H1 (cell line): Measurements from ENCODE around the gene GTF3C5. TPM values are rescaled to one million over a fixed set of nuclear protein-coding genes. Genes with fewer than 3 reads are reported as not detected.

Experiments
- CTCF ChIA-PET: fragments of 300-600 bp; sonication (Branson Sonifier 250); formaldehyde crosslinking; loops from one replicate; lab custom pipeline; 2021; ENCODE audit not compliant: partially characterized antibody; lab: Charles Lee
- POLR2A ChIA-PET: fragments of 300-600 bp; sonication (Branson Sonifier 250); formaldehyde crosslinking; loops from one replicate; lab custom pipeline; 2021; ENCODE audit warnings: inconsistent platforms; ENCODE audit not compliant: partially characterized antibody; lab: Charles Lee
- DNase-seq, 2 experiments: peaks; one replicate each; pipeline versions ENCODE4 v3.0.0 to v3.0.0-alpha.2; 2010 to 2022; ENCODE audit warnings: low spot score in 2 of 2, low read depth in 1 of 2, mixed read lengths in 1 of 2
- FAIRE-seq: peaks from 2 replicates; lab custom pipeline; 2011; peaks lifted over from hg19 to GRCh38; lab: Jason Lieb, UNC
- H2AFZ ChIP-seq: 2 replicates; pipeline ENCODE4 v1.8.1; 2012; ENCODE audit warnings: low read length, inconsistent platforms
- H2AK5ac ChIP-seq: 2 replicates; pipeline ENCODE4 v1.6.1; 2013; ENCODE audit warnings: low read depth, low read length
- H2BK120ac ChIP-seq: replicated peaks from 2 replicates; pipeline ENCODE3; 2013; ENCODE audit warnings: low read depth, low read length, inconsistent platforms
- H2BK12ac ChIP-seq: 2 replicates; pipeline ENCODE4 v1.6.1; 2013; ENCODE audit warnings: low read depth, low read length
- H2BK15ac ChIP-seq: 2 replicates; pipeline ENCODE4 v1.6.1; 2013; ENCODE audit warnings: low read length
- H2BK20ac ChIP-seq: 2 replicates; pipeline ENCODE4 v1.6.1; 2013; ENCODE audit warnings: low read length
- H2BK5ac ChIP-seq: 2 replicates; pipeline ENCODE4 v1.6.1; 2013; ENCODE audit warnings: low read depth, low read length
- H3K14ac ChIP-seq: 2 replicates; pipeline ENCODE4 v1.6.1; 2013; ENCODE audit warnings: inconsistent platforms; ENCODE audit not compliant: insufficient read length
- H3K18ac ChIP-seq: 2 replicates; pipeline ENCODE4 v1.6.1; 2013; ENCODE audit warnings: low read length; ENCODE audit errors: extremely low read depth
- H3K23ac ChIP-seq: 2 replicates; pipeline ENCODE4 v1.6.1; 2013; ENCODE audit warnings: inconsistent platforms; ENCODE audit not compliant: insufficient read length
- H3K23me2 ChIP-seq: 2 replicates; pipeline ENCODE4 v1.6.1; 2013; ENCODE audit warnings: low read depth, low read length
- H3K27ac ChIP-seq: 2 replicates; pipeline ENCODE4 v1.6.1; 2011; ENCODE audit warnings: low read depth, low read length, inconsistent platforms
- H3K27me3 ChIP-seq, 4 experiments: replicated peaks in 1 of 4; 1 replicate in 1 of 4; 2 replicates in 3 of 4; pipeline versions ENCODE4 v1.6.1 to v1.8.1; 2011 to 2013; ENCODE audit warnings: low read length in 3 of 4, mild to moderate bottlenecking in 3 of 4, inconsistent platforms in 2 of 4, mixed read lengths in 2 of 4, moderate library complexity in 1 of 4; ENCODE audit not compliant: control insufficient read depth in 3 of 4, insufficient read depth in 3 of 4; ENCODE audit errors: extremely low read depth in 1 of 4
- H3K36me3 ChIP-seq, 4 experiments: 2 replicates each; pipeline versions ENCODE4 v1.6.1 to v1.8.1; 2011 to 2013; ENCODE audit warnings: mild to moderate bottlenecking in 4 of 4, low read length in 3 of 4, moderate library complexity in 2 of 4, control low read depth in 1 of 4, inconsistent platforms in 1 of 4; ENCODE audit not compliant: insufficient read depth in 4 of 4, control insufficient read depth in 2 of 4
- H3K4ac ChIP-seq: replicated peaks from 2 replicates; pipeline ENCODE3; 2013; ENCODE audit warnings: low read length, low read depth, mixed read lengths, inconsistent platforms; ENCODE audit not compliant: insufficient read length
- H3K4me1 ChIP-seq, 4 experiments: replicated peaks in 1 of 4; 1 replicate in 1 of 4; 2 replicates in 3 of 4; pipeline versions ENCODE4 v1.6.1 to v1.8.1; 2011 to 2013; ENCODE audit warnings: low read length in 3 of 4, inconsistent platforms in 2 of 4, mixed read lengths in 1 of 4; ENCODE audit not compliant: insufficient read depth in 4 of 4, control insufficient read depth in 3 of 4
- H3K4me2 ChIP-seq, 2 experiments: 2 replicates each; pipeline versions ENCODE4 v1.6.1 to v1.8.1; 2011 to 2013; ENCODE audit warnings: low read depth in 2 of 2, low read length in 2 of 2, control low read depth in 1 of 2, inconsistent platforms in 1 of 2, mild to moderate bottlenecking in 1 of 2; ENCODE audit not compliant: insufficient read depth in 1 of 2
- H3K4me3 ChIP-seq, 4 experiments: fragments of 200-600, 300-600 bp in 1 of 4; sonication (generic), shearing (Covaris generic), sonication (Bioruptor Twin) in 1 of 4; 2 replicates each; pipeline versions ENCODE4 v1.5.1 to v1.8.1; 2011 to 2016; ENCODE audit warnings: low read length in 4 of 4, low read depth in 3 of 4, control low read depth in 2 of 4, inconsistent platforms in 2 of 4, mild to moderate bottlenecking in 2 of 4, mixed read lengths in 1 of 4, moderate library complexity in 1 of 4; ENCODE audit not compliant: insufficient read depth in 2 of 4; ENCODE audit errors: extremely low read depth in 1 of 4
- H3K56ac ChIP-seq: replicated peaks from 2 replicates; pipeline ENCODE3; 2013; ENCODE audit warnings: low read depth, mild to moderate bottlenecking, mixed read lengths, low read length, inconsistent platforms; ENCODE audit not compliant: insufficient read length
- H3K79me1 ChIP-seq: 2 replicates; pipeline ENCODE4 v1.6.1; 2013; ENCODE audit warnings: low read depth, low read length, control low read depth
- H3K79me2 ChIP-seq, 2 experiments: 2 replicates each; pipeline versions ENCODE4 v1.6.1 to v1.8.1; 2012 to 2013; ENCODE audit warnings: low read length in 2 of 2, mild to moderate bottlenecking in 2 of 2, inconsistent platforms in 1 of 2; ENCODE audit not compliant: insufficient read depth in 2 of 2, control insufficient read depth in 1 of 2
- H3K9ac ChIP-seq, 4 experiments: replicated peaks in 1 of 4; 1 replicate in 1 of 4; 2 replicates in 3 of 4; pipeline versions ENCODE4 v1.6.1 to v1.8.1; 2011 to 2013; ENCODE audit warnings: low read depth in 3 of 4, low read length in 3 of 4, control low read depth in 2 of 4, mild to moderate bottlenecking in 2 of 4, moderate library complexity in 2 of 4, inconsistent platforms in 1 of 4; ENCODE audit errors: extremely low read depth in 1 of 4
- H3K9me3 ChIP-seq, 2 experiments: 2 replicates each; pipeline versions ENCODE4 v1.6.1 to v1.8.1; 2012 to 2013; ENCODE audit warnings: mild to moderate bottlenecking in 2 of 2, moderate library complexity in 2 of 2, control low read depth in 1 of 2, inconsistent platforms in 1 of 2, low read depth in 1 of 2, low read length in 1 of 2, mixed read lengths in 1 of 2; ENCODE audit not compliant: insufficient read depth in 2 of 2
- H4K20me1 ChIP-seq, 2 experiments: replicated peaks in 1 of 2; 2 replicates each; pipeline versions ENCODE3 to v1.8.1; 2011 to 2013; ENCODE audit warnings: inconsistent platforms in 2 of 2, low read length in 2 of 2, mild to moderate bottlenecking in 1 of 2; ENCODE audit not compliant: insufficient read depth in 2 of 2, control insufficient read depth in 1 of 2
- H4K5ac ChIP-seq: 2 replicates; pipeline ENCODE4 v1.6.1; 2013; ENCODE audit warnings: low read length, low read depth, mixed read lengths, inconsistent platforms; ENCODE audit not compliant: insufficient read length
- H4K8ac ChIP-seq: 2 replicates; pipeline ENCODE4 v1.8.0; 2013; ENCODE audit warnings: mild to moderate bottlenecking, moderate library complexity, low read length, inconsistent platforms; ENCODE audit not compliant: insufficient read depth; ENCODE audit errors: extremely low read depth
- H4K91ac ChIP-seq: replicated peaks from 2 replicates; pipeline ENCODE3; 2013; ENCODE audit warnings: low read length, mixed read lengths, inconsistent platforms; ENCODE audit not compliant: insufficient read length
- BACH1 ChIP-seq: IDR thresholded peaks from 2 replicates; pipeline ENCODE4 v1.6.1; 2012; ENCODE audit warnings: low read length, improper control_type of control experiment
- BRCA1 ChIP-seq: IDR thresholded peaks from 2 replicates; pipeline ENCODE4 v1.6.1; 2012; ENCODE audit warnings: low read depth, low read length, improper control_type of control experiment
- CEBPB ChIP-seq: IDR thresholded peaks from 2 replicates; pipeline ENCODE4 v1.6.1; 2012; ENCODE audit warnings: low read depth, low read length
- GTF2F1 ChIP-seq: IDR thresholded peaks from 2 replicates; pipeline ENCODE4 v1.6.1; 2012; ENCODE audit warnings: low read depth, low read length, improper control_type of control experiment, borderline replicate concordance
- HDAC2 ChIP-seq, 2 experiments: fragments of 300-600 bp in 1 of 2; sonication (generic) in 1 of 2; IDR thresholded peaks; 2 replicates each; pipeline ENCODE4 v1.6.1; 2011 to 2012; ENCODE audit warnings: low read depth in 2 of 2, low read length in 2 of 2, mild to moderate bottlenecking in 2 of 2, moderate library complexity in 2 of 2, borderline replicate concordance in 1 of 2, inconsistent platforms in 1 of 2
- JUND ChIP-seq: IDR thresholded peaks from 2 replicates; pipeline ENCODE4 v1.6.1; 2011; ENCODE audit warnings: mild to moderate bottlenecking, improper control_type of control experiment, low read length
- NRF1 ChIP-seq: IDR thresholded peaks from 2 replicates; pipeline ENCODE4 v1.6.1; 2011; ENCODE audit warnings: mild to moderate bottlenecking, low read depth, low read length, improper control_type of control experiment
- RNF2 ChIP-seq: fragments of 200-900, 300-1000 bp; sonication (generic); IDR thresholded peaks from 2 replicates; pipeline ENCODE4 v1.7.1; 2016; ENCODE audit warnings: borderline replicate concordance, low read depth, mild to moderate bottlenecking, antibody characterized with exemption, low read length; ENCODE audit not compliant: poor library complexity, severe bottlenecking; ENCODE audit errors: missing control alignments
- SIX5 ChIP-seq: IDR thresholded peaks from 2 replicates; pipeline ENCODE4 v1.6.1; 2011; ENCODE audit warnings: mild to moderate bottlenecking, low read depth, low read length
- TAF1 ChIP-seq: IDR thresholded peaks from 2 replicates; pipeline ENCODE4 v1.6.1; 2011; ENCODE audit warnings: mild to moderate bottlenecking, low read depth, low read length
- WGBS, 2 experiments: shearing (Covaris generic) in 1 of 2; methylation state at CpG; one replicate each; pipeline versions ENCODE4 v1.1.6 to v1.1.7; 2013 to 2015; ENCODE audit warnings: low lambda C conversion rate in 2 of 2, mixed read lengths in 2 of 2, inconsistent platforms in 1 of 2, low coverage in 1 of 2, missing lambda C conversion rate in 1 of 2; ENCODE audit not compliant: insufficient replicate concordance in 2 of 2, insufficient coverage in 1 of 2, insufficient read length in 1 of 2; ENCODE audit errors: extremely low coverage in 1 of 2, missing lambda C conversion rate in 1 of 2; 5-methylcytosine and 5-hydroxymethylcytosine counted together
- polyA plus RNA-seq, 7 experiments: library from polyadenylated mRNA; depleted of rRNA in 3 of 7; stranded (reverse) in 5 of 7; unstranded in 2 of 7; fragments of >200 nt in 5 of 7; fragments of 200-250 nt in 2 of 7; gene quantifications; 1 replicate in 5 of 7; 2 replicates in 1 of 7; 4 replicates in 1 of 7; pipeline versions ENCODE4 v1.2.1 to v1.2.3, GENCODE V29; 2011 to 2013; ENCODE audit warnings: missing spikeins in 2 of 7, mixed read lengths in 2 of 7
- total RNA-seq: library from RNA; stranded (reverse); fragmentation: NEBNext Ultra II Directional; extraction: Animal tissue kit (Norgen Biotek cat#: 25700); gene quantifications from 2 replicates; pipeline ENCODE4 v1.2.1, GENCODE V29; 2021

GTF3C5 gene
- total and polyA plus RNA-seq, 2 of the 8 experiments (the other 6 are each of a cell fraction or from before 2014, with no cell fraction given): 78.7 to 87.1 TPM

DNA sequence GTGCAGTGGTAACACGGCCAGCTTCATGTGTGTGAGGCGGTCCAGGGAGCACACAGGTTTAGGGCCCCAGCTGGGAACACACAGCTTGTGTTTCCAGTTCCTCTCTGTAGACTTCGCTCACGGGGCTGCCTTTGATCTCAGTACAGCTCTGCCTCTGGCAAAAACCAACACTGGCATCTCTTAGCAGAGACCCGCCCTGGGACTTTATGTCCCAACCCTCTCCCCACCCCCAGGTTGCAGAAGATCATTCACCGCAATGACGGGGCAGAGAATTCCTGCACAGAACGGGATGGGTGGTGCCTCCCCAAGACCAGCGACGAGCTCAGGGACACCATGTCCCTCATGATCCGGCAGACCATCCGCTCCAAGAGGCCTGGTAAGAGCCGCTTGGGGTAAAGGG, 25.7 kb downstream of the GTF3C5 start:
- no peak overlapping the region for H3K14ac ChIP-seq
- H3K23me2 ChIP-seq: no peaks in the 10 kb centered on the region
- H2BK15ac ChIP-seq: no peak overlapping the region
- H4K5ac ChIP-seq: no peak overlapping the region
- ChIA-PET POLR2A (interaction anchor here (1.2 kb wide), 1 partner anchor 11 kb away, joined by 4 read pairs; no protein-coding TSS in a partner anchor), CTCF (interaction anchor here (1.8 kb wide), 1 partner anchor 16 kb away, joined by 6 read pairs; no protein-coding TSS in a partner anchor)
- no peak overlapping the region for H2BK12ac ChIP-seq
- 90% methylated on average over 13 of the region's 13 CpGs; no CpG with 5 or more reads in 1 of the 2 experiments for WGBS, 2 experiments
- no peak overlapping the region for H3K4me2 ChIP-seq
- no peak overlapping the region for H3K23ac ChIP-seq
- no peaks in the 10 kb centered on the region for H3K79me2 ChIP-seq
- peaks cover 15 to 46% (median 30%) of the 10 kb centered on the region in 4 experiments; a peak in 7 of 8 replicates for H3K36me3 ChIP-seq
- no peak overlapping the region for H3K56ac ChIP-seq
- H4K91ac ChIP-seq: no peak overlapping the region
- H3K4ac ChIP-seq: no peak overlapping the region
- H3K4me3 ChIP-seq: no peak overlapping the region
- H3K27me3 ChIP-seq: no peaks in the 10 kb centered on the region
- no peak overlapping the region for H2BK5ac ChIP-seq
- H3K79me1 ChIP-seq: 0 out of 2 replicates have a peak, but pooled peaks cover 2% of the 10 kb centered on the region
- peaks cover 0 to 6% of the 10 kb centered on the region in 2 experiments for H4K20me1 ChIP-seq
- TF ChIP-seq RNF2 (no peak), JUND (no peak), BRCA1 (no peak), NRF1 (no peak), HDAC2 (IDR thresholded peaks at IDR 0.05; ENCODE audit: borderline replicate concordance in 1 of 2, low read depth in 2 of 2, low read length in 2 of 2) (no peak), GTF2F1 (no peak), CEBPB (no peak), BACH1 (no peak), TAF1 (no peak), SIX5 (no peak)
- no peak overlapping the region for H2BK20ac ChIP-seq
- no peaks in the 10 kb centered on the region for H3K9me3 ChIP-seq
- H3K9ac ChIP-seq: no peak overlapping the region
- DNase-seq: no peak
- H3K18ac ChIP-seq: no peak overlapping the region
- H4K8ac ChIP-seq: no peak overlapping the region
- peaks cover 6 to 22% (median 13%) of the 10 kb centered on the region in 4 experiments for H3K4me1 ChIP-seq
- no peak overlapping the region for H2AFZ ChIP-seq
- FAIRE-seq: no peak
- no peak overlapping the region for H2AK5ac ChIP-seq
- H2BK120ac ChIP-seq: no peak overlapping the region
- no peak overlapping the region for H3K27ac ChIP-seq
